ENCODE results near the gene SIRPA. TPM values are rescaled to one million over a fixed set of nuclear protein-coding genes. Genes with fewer than 3 reads are reported as not detected.

Gene SIRPA
- polyA plus RNA-seq, 1 donor (not counting 4 experiments of a cell fraction or from before 2014, with no cell fraction given) = 23.7 TPM

DNA sequence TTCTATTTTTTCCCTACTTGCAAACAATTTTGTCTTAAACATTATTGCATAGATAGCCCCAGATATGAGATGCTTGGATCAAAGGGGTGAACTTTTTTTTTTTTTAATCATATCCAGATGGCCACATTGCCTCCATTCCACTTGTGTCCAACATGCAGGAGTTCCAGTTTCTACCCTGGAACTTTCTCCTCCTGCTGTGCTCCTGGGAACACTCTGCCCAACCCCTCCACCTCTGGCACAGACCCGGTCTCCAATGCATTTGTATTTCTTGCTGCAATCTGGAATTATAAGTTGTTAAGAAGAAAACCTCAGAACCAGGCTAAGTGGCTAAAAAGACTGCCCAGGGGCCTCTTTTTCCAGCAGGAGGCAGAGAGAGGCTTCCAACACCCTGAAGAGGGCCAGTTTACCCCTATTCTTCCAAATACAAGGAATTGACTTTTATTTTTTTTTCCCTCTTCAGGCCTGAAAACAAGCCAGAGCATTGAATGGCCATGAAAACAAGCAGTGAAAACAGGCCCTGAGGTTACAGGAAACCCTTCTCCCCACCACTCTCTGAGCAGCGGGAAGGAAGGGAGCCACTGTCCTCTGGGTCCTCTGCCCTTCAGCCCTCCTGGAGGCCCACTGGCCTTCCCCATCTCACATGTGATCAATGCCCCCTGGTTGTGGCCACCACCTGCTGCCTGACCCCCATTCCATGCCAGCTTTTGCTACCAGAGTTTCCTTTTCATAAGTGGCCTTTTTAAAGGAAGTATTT lies 54.3 kb downstream of the SIRPA start:
- no peaks in the 10 kb centered on the region for H3K9me3 ChIP-seq (ENCODE audit: control insufficient read depth, low read depth, low read length)
- H3K9me1 ChIP-seq (ENCODE audit: control insufficient read depth, extremely low read depth, insufficient read depth, low read length) = no peaks in the 10 kb centered on the region
- FAIRE-seq (no peak), DNase-seq (ENCODE audit: low read depth, low spot score) (no peak)
- H4K20me1 ChIP-seq (ENCODE audit: control insufficient read depth, extremely low read depth, insufficient read depth, low read length) = no peaks in the 10 kb centered on the region
- no peaks in the 10 kb centered on the region for H3K36me3 ChIP-seq (ENCODE audit: control insufficient read depth in 2 of 2, extremely low read depth in 1 of 2, insufficient read depth in 2 of 2, low read length in 2 of 2)
- peaks cover 6% of the 10 kb centered on the region for H3K4me1 ChIP-seq (ENCODE audit: control insufficient read depth, extremely low read depth, insufficient read depth, low read length)
- H3K9ac ChIP-seq (ENCODE audit: control insufficient read depth, extremely low read depth, insufficient read depth, low read length) = no peak overlapping the region
- H2AFZ ChIP-seq (ENCODE audit: control insufficient read depth, low read length) = no peak overlapping the region
- H3K4me2 ChIP-seq (ENCODE audit: control insufficient read depth, extremely low read depth, insufficient read depth, low read depth, low read length) = no peak overlapping the region
- TF ChIP-seq EZH2 (IDR thresholded peaks at IDR 0.05; ENCODE audit: low read length) = no peak
- TF ChIP-seq, protein P1, sequence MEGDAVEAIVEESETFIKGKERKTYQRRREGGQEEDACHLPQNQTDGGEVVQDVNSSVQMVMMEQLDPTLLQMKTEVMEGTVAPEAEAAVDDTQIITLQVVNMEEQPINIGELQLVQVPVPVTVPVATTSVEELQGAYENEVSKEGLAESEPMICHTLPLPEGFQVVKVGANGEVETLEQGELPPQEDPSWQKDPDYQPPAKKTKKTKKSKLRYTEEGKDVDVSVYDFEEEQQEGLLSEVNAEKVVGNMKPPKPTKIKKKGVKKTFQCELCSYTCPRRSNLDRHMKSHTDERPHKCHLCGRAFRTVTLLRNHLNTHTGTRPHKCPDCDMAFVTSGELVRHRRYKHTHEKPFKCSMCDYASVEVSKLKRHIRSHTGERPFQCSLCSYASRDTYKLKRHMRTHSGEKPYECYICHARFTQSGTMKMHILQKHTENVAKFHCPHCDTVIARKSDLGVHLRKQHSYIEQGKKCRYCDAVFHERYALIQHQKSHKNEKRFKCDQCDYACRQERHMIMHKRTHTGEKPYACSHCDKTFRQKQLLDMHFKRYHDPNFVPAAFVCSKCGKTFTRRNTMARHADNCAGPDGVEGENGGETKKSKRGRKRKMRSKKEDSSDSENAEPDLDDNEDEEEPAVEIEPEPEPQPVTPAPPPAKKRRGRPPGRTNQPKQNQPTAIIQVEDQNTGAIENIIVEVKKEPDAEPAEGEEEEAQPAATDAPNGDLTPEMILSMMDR (optimal IDR thresholded peaks at IDR 0.05 in 1 of 3, IDR thresholded peaks at IDR 0.05 in 1 of 3, conservative IDR thresholded peaks at IDR 0.05 in 1 of 3; ENCODE audit: extremely low read depth in 1 of 3, insufficient read depth in 2 of 3, low read length in 3 of 3) = no peak
- dilution Hi-C loops (cut with MboI; ENCODE audit: extremely low pct_ligation_motif_present, low sequenced_read_pairs) = no loop called here
- H3K27ac ChIP-seq (ENCODE audit: control insufficient read depth, insufficient read depth, low read length) = no peak overlapping the region
- H3K79me2 ChIP-seq (ENCODE audit: control insufficient read depth, insufficient read depth, low read length) = no peaks in the 10 kb centered on the region
- H3K27me3 ChIP-seq (ENCODE audit: control insufficient read depth, extremely low read depth, insufficient read depth, low read length) = no peaks in the 10 kb centered on the region
- H3K4me3 ChIP-seq (ENCODE audit: control insufficient read depth in 2 of 3, extremely low read depth in 1 of 3, insufficient read depth in 2 of 3, low read depth in 1 of 3, low read length in 3 of 3) = no peak overlapping the region

DNA sequence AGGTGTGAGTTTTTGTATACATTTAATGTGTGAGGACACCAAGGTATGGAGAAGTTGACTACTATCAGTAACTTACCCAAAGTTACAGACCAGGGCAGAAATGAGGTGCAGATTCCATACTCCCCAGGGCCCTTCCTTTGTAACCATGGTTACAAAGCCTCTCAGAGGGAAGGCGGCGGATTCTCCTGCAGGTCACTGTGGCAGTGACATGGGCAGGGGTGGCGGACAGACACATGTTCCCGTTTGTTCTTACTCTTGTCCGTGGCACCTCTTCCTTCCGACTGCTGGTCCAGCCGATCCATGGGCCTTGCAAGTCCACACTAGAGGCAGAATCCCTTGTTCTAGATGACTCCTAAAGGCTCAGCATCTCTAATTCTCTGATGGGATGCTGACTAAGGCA lies 55.6 kb downstream of the SIRPA start:
- no peaks in the 10 kb centered on the region for H3K79me2 ChIP-seq (ENCODE audit: control insufficient read depth, insufficient read depth, low read length)
- TF ChIP-seq EZH2 (IDR thresholded peaks at IDR 0.05; ENCODE audit: low read length) = no peak
- TF ChIP-seq, protein P1 (optimal IDR thresholded peaks at IDR 0.05 in 1 of 3, IDR thresholded peaks at IDR 0.05 in 1 of 3, conservative IDR thresholded peaks at IDR 0.05 in 1 of 3; ENCODE audit: extremely low read depth in 1 of 3, insufficient read depth in 2 of 3, low read length in 3 of 3) = no peak
- no peaks in the 10 kb centered on the region for H3K9me3 ChIP-seq (ENCODE audit: control insufficient read depth, low read depth, low read length)
- H3K4me1 ChIP-seq (ENCODE audit: control insufficient read depth, extremely low read depth, insufficient read depth, low read length) = peaks cover 5% of the 10 kb centered on the region
- no peak overlapping the region for H3K27ac ChIP-seq (ENCODE audit: control insufficient read depth, insufficient read depth, low read length)
- no peaks in the 10 kb centered on the region for H4K20me1 ChIP-seq (ENCODE audit: control insufficient read depth, extremely low read depth, insufficient read depth, low read length)
- H2AFZ ChIP-seq (ENCODE audit: control insufficient read depth, low read length) = no peak overlapping the region
- no peaks in the 10 kb centered on the region for H3K27me3 ChIP-seq (ENCODE audit: control insufficient read depth, extremely low read depth, insufficient read depth, low read length)
- no peaks in the 10 kb centered on the region for H3K36me3 ChIP-seq (ENCODE audit: control insufficient read depth in 2 of 2, extremely low read depth in 1 of 2, insufficient read depth in 2 of 2, low read length in 2 of 2)
- H3K9me1 ChIP-seq (ENCODE audit: control insufficient read depth, extremely low read depth, insufficient read depth, low read length) = no peaks in the 10 kb centered on the region
- DNase-seq (ENCODE audit: low read depth, low spot score) = no peak
- H3K9ac ChIP-seq (ENCODE audit: control insufficient read depth, extremely low read depth, insufficient read depth, low read length) = no peak overlapping the region
- H3K4me3 ChIP-seq (ENCODE audit: control insufficient read depth in 2 of 3, extremely low read depth in 1 of 3, insufficient read depth in 2 of 3, low read depth in 1 of 3, low read length in 3 of 3) = no peak overlapping the region
- dilution Hi-C loops (cut with MboI; ENCODE audit: extremely low pct_ligation_motif_present, low sequenced_read_pairs) = no loop called here
- H3K4me2 ChIP-seq (ENCODE audit: control insufficient read depth, extremely low read depth, insufficient read depth, low read depth, low read length) = no peak overlapping the region
- no peak for FAIRE-seq
